Measurements from ENCODE around the gene ANKRD31. TPM values are rescaled to one million over a fixed set of nuclear protein-coding genes. Genes with fewer than 3 reads are reported as not detected.

Gene ANKRD31
- total and polyA plus RNA-seq, 7 experiments from 2014 or later: 0.22 to 1.6 (median 0.59) TPM

DNA sequence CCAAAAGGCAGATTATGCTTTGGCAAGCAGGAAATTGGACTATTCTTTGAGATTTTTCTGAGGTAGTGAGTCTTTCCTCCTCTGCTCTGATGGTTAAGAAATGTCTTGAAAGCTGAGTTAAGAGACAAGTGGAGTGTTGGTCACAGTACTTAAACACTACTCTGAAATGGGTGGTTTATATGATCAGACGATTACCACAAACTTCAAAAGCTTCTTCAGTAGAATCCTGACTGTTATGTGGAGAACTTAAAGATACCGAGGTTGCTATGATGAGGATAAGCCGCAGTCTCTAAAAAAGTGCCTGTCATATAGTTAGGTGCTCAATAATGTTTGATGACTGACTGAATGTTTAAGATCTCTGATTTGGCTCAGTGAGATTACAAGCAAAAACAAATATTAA is 208.6 kb downstream of the ANKRD31 start:
- peaks cover 0 to 6% (median 0%) of the 10 kb centered on the region in 11 donors for H3K9me3 Mint-ChIP-seq
- POLR2A ChIA-PET: interaction anchor here (0.9 to 1.9 kb wide), 2 partner anchors 10 to 12 kb away, joined by 3 to 8 read pairs; no protein-coding TSS in a partner anchor
- peaks cover 24 to 86% (median 78%) of the 10 kb centered on the region in 7 donors for H3K4me1 Mint-ChIP-seq
- peak; percentile 75 for ATAC-seq
- Histone ChIP-seq H3K4me3 (ENCODE audit: low read length) (no peak overlapping the region), H3K9me3 (ENCODE audit: control insufficient read depth in 2 of 3, low read length in 3 of 3) (no peaks in the 10 kb centered on the region), H3K27ac (ENCODE audit: low read depth, low read length) (no peak overlapping the region), H3K27me3 (ENCODE audit: control insufficient read depth in 2 of 2, insufficient read depth in 2 of 2, low read length in 2 of 2) (no peaks in the 10 kb centered on the region), H3K4me1 (ENCODE audit: control insufficient read depth in 2 of 2, insufficient read depth in 2 of 2, low read length in 2 of 2) (peaks cover 12 to 39% of the 10 kb centered on the region in 2 donors), H3K36me3 (ENCODE audit: control insufficient read depth in 2 of 3, insufficient read depth in 3 of 3, low read length in 3 of 3) (no peaks in the 10 kb centered on the region)
- peaks cover 3 to 43% (median 22%) of the 10 kb centered on the region in 5 donors for H3K36me3 Mint-ChIP-seq
- intact Hi-C loops (cut with micrococcal nuclease): loop anchor here in 1 of 2 donors (2.0 to 10.0 kb wide), 2 partner anchors 15 to 53 kb away; no protein-coding TSS in a partner anchor
- peak overlapping the region; percentile 14 to 90 (median 57) for H3K27ac Mint-ChIP-seq
- peak in 7 of 9 donors; percentile 25 to 69 (median 58) for DNase-seq
- H3K27me3 Mint-ChIP-seq: peaks cover 0 to 3% (median 0%) of the 10 kb centered on the region in 5 donors
- CTCF ChIA-PET: interaction anchor here (1.1 kb wide), 1 partner anchor 22 kb away, joined by 10 read pairs; no protein-coding TSS in a partner anchor
- peak overlapping the region in 8 of 10 donors; percentile 11 to 62 (median 40) for H3K4me3 Mint-ChIP-seq

DNA sequence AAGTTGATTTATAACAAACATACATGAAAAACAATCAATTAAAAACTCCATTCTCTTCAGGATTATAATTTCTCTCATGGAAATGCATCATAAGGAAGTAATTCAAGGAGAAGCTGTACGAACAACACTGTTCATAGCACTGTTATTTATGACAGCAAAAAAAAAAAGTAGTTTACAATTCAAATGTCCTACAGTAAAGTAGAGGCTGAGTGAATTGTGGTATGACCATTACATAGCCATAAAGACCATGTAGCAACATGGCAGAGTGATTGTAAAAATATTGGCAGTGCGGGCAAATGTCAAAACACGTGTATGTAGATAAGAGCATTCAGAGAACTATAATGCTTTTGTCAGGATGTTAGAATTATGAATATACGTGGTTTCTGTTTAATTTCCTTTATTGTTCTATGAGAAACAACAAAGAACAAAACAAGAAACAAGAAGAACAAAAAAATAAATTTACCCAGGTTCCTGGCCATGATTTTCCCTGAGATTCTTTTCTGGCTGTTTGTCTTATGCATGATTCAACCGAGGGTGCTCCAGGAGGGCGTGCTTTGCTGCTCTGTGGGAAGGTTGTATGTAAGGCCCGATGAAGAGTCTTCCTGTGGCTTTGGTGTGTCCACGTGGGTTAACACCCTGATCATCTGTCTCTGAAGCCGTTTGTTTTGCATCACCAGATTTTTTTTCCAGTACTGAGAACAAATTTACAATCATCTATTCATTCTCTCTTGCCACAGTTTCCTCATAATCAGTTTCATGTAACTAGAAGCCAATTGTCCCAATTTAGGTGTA is 213.1 kb downstream of the ANKRD31 start:
- Mint-ChIP-seq H3K27ac (peak overlapping the region in 8 of 9 donors; percentile 28 to 85 (median 66)), H3K36me3 (peaks cover 0 to 18% (median 8%) of the 10 kb centered on the region in 5 donors), H3K4me1 (peaks cover 28 to 49% (median 40%) of the 10 kb centered on the region in 7 donors), H3K27me3 (peaks cover 0 to 3% (median 0%) of the 10 kb centered on the region in 5 donors), H3K4me3 (peak overlapping the region; percentile 1 to 65 (median 46)), H3K9me3 (peaks cover 0 to 2% (median 0%) of the 10 kb centered on the region in 11 donors)
- Histone ChIP-seq H3K9me3 (ENCODE audit: control insufficient read depth in 2 of 3, low read length in 3 of 3) (no peaks in the 10 kb centered on the region), H3K36me3 (ENCODE audit: control insufficient read depth in 2 of 3, insufficient read depth in 3 of 3, low read length in 3 of 3) (no peaks in the 10 kb centered on the region), H3K4me1 (ENCODE audit: control insufficient read depth in 2 of 2, insufficient read depth in 2 of 2, low read length in 2 of 2) (peaks cover 11 to 25% of the 10 kb centered on the region in 2 donors), H3K4me3 (ENCODE audit: low read length) (no peak overlapping the region), H3K27me3 (ENCODE audit: control insufficient read depth in 2 of 2, insufficient read depth in 2 of 2, low read length in 2 of 2) (no peaks in the 10 kb centered on the region), H3K27ac (ENCODE audit: low read depth, low read length) (no peak overlapping the region)
- intact Hi-C loops (cut with micrococcal nuclease): loop anchor here in 1 of 2 donors (10.0 kb wide), 1 partner anchor 49 kb away; no protein-coding TSS in a partner anchor
- ChIA-PET POLR2A (interaction anchor here (0.6 to 2.6 kb wide), 3 partner anchors 11 to 30 kb away, joined by 3 to 15 read pairs (median 4); no protein-coding TSS in a partner anchor), CTCF (interaction anchor here (0.7 to 1.2 kb wide), 3 partner anchors 26 to 214 kb away, joined by 3 to 4 read pairs (median 3); partner anchors contain the start of gene ANKRD31)
- DNase-seq (peak in 6 of 9 donors; percentile 22 to 41 (median 37)), ATAC-seq (peak; percentile 83)

DNA sequence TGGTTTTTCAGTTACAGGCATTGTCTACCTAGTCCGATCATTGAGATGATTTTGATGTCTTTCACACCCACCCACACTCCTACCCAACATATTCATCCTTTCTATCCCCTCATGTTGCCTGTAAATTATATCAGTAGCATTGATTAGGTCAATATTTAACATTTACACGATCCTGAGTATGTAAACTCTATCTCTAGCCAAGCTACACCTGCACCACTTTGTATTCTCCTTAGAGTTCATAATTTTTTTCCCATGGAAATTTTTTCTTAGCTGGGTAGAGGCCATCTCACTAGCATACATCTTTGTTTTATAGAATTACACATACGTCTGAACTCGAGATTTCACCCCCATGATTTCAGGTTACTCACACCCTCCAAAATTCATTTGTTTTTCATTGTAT is 214.9 kb downstream of the ANKRD31 start:
- Mint-ChIP-seq H3K4me1 (peaks cover 22 to 36% (median 28%) of the 10 kb centered on the region in 7 donors), H3K27ac (peak overlapping the region in 1 of 9 donors; percentile 41), H3K27me3 (no peaks in the 10 kb centered on the region), H3K9me3 (peaks cover 0 to 2% (median 0%) of the 10 kb centered on the region in 11 donors), H3K36me3 (peaks cover 0 to 13% (median 4%) of the 10 kb centered on the region in 5 donors), H3K4me3 (no peak overlapping the region)
- DNase-seq (no peak), ATAC-seq (no peak)
- ChIA-PET POLR2A (interaction anchor here (2.6 kb wide), 1 partner anchor 12 kb away, joined by 15 read pairs; no protein-coding TSS in a partner anchor), CTCF (interaction anchor here (0.6 kb wide), 1 partner anchor 208 kb away, joined by 7 read pairs; no protein-coding TSS in a partner anchor)
- no peaks in the 10 kb centered on the region for H3K27me3 ChIP-seq (ENCODE audit: control insufficient read depth in 2 of 2, insufficient read depth in 2 of 2, low read length in 2 of 2)
- no peak overlapping the region for H3K27ac ChIP-seq (ENCODE audit: low read depth, low read length)
- H3K36me3 ChIP-seq (ENCODE audit: control insufficient read depth in 2 of 3, insufficient read depth in 3 of 3, low read length in 3 of 3): no peaks in the 10 kb centered on the region
- H3K4me3 ChIP-seq (ENCODE audit: low read length): no peak overlapping the region
- no peaks in the 10 kb centered on the region for H3K9me3 ChIP-seq (ENCODE audit: control insufficient read depth in 2 of 3, low read length in 3 of 3)
- intact Hi-C loops (cut with micrococcal nuclease): loop anchor here in 1 of 2 donors (10.0 kb wide), 1 partner anchor 47 kb away; no protein-coding TSS in a partner anchor
- peaks cover 11 to 13% of the 10 kb centered on the region in 2 donors for H3K4me1 ChIP-seq (ENCODE audit: control insufficient read depth in 2 of 2, insufficient read depth in 2 of 2, low read length in 2 of 2)

DNA sequence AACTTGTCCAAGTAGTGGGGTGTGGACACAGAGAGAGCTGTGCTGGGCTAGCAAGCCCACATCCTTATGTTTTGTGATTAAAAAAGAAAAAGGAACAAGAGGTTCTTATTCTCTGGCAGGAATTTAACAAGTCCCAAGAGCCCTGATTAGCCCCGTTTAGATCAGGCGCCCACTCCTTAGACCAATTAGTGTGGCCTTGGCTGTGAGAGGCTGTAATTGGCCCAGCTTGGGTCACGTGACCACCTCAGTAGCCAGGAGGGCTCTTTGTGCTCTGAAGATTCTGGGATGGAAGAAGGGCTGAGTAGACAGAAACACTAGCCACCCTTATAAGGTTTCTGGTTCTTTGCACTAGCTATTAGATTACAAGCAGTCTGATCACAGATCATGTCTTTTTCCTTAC is 215.5 kb downstream of the ANKRD31 start:
- H3K36me3 Mint-ChIP-seq: peaks cover 0 to 9% (median 4%) of the 10 kb centered on the region in 5 donors
- no peaks in the 10 kb centered on the region for H3K9me3 ChIP-seq (ENCODE audit: control insufficient read depth in 2 of 3, low read length in 3 of 3)
- H3K27me3 ChIP-seq (ENCODE audit: control insufficient read depth in 2 of 2, insufficient read depth in 2 of 2, low read length in 2 of 2): no peaks in the 10 kb centered on the region
- no peaks in the 10 kb centered on the region for H3K36me3 ChIP-seq (ENCODE audit: control insufficient read depth in 2 of 3, insufficient read depth in 3 of 3, low read length in 3 of 3)
- no peak for DNase-seq
- H3K4me3 Mint-ChIP-seq: no peak overlapping the region
- CTCF ChIA-PET: interaction anchor here (0.6 kb wide), 1 partner anchor 208 kb away, joined by 7 read pairs; no protein-coding TSS in a partner anchor
- intact Hi-C loops (cut with micrococcal nuclease): loop anchor here in 1 of 2 donors (10.0 kb wide), 1 partner anchor 46 kb away; no protein-coding TSS in a partner anchor
- H3K27ac ChIP-seq (ENCODE audit: low read depth, low read length): no peak overlapping the region
- H3K4me1 ChIP-seq (ENCODE audit: control insufficient read depth in 2 of 2, insufficient read depth in 2 of 2, low read length in 2 of 2): peaks cover 11 to 13% of the 10 kb centered on the region in 2 donors
- H3K27me3 Mint-ChIP-seq: no peaks in the 10 kb centered on the region
- no peak for ATAC-seq
- H3K4me1 Mint-ChIP-seq: peaks cover 22 to 33% (median 27%) of the 10 kb centered on the region in 7 donors
- H3K9me3 Mint-ChIP-seq: no peaks in the 10 kb centered on the region
- POLR2A ChIA-PET: interaction anchor here (0.7 to 2.6 kb wide), 2 partner anchors 13 to 47 kb away, joined by 3 to 15 read pairs; no protein-coding TSS in a partner anchor
- peak overlapping the region in 2 of 9 donors; percentile 19 to 41 for H3K27ac Mint-ChIP-seq
- H3K4me3 ChIP-seq (ENCODE audit: low read length): no peak overlapping the region

DNA sequence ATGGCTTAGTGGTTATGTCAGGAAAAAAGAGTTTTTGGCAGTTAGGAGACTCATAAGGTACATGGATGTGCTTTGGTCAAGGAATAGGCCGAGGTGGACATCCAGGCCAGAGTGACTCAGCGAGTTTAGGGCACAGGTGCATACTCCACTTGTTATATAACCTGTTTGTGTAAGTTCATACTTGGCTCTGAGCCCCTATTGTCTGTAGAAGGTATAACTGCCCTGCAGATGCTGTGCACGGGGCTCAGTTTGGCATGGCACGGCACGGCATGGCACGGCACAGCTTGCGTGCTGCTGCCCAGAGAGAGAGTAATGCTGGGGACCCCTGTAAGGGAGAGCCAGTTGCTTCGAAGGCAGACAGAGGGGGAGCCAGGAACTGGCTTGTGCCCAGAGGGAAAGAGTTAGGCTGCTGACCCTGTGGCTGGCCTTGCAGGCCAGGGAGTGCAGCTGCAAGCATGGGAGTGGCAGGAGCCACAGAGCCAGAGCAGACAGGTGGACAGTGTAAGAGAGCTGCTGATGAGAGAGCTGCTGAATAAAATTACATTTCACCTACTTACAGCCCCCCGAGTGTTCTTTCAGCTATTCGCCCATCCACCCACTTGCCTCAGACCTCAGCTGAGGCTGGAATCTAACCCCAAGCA is 216.5 kb downstream of the ANKRD31 start:
- Mint-ChIP-seq H3K27me3 (no peaks in the 10 kb centered on the region), H3K9me3 (no peaks in the 10 kb centered on the region), H3K4me1 (peaks cover 17 to 29% (median 23%) of the 10 kb centered on the region in 7 donors), H3K27ac (peak overlapping the region in 1 of 9 donors; percentile 77), H3K4me3 (no peak overlapping the region), H3K36me3 (peaks cover 0 to 2% (median 0%) of the 10 kb centered on the region in 5 donors)
- peaks cover 11 to 13% of the 10 kb centered on the region in 2 donors for H3K4me1 ChIP-seq (ENCODE audit: control insufficient read depth in 2 of 2, insufficient read depth in 2 of 2, low read length in 2 of 2)
- no peak overlapping the region for H3K4me3 ChIP-seq (ENCODE audit: low read length)
- no peak overlapping the region for H3K27ac ChIP-seq (ENCODE audit: low read depth, low read length)
- no peaks in the 10 kb centered on the region for H3K9me3 ChIP-seq (ENCODE audit: control insufficient read depth in 2 of 3, low read length in 3 of 3)
- POLR2A ChIA-PET: interaction anchor here (1.5 kb wide), 1 partner anchor 30 kb away, joined by 6 read pairs; no protein-coding TSS in a partner anchor
- DNase-seq (no peak), ATAC-seq (no peak)
- H3K27me3 ChIP-seq (ENCODE audit: control insufficient read depth in 2 of 2, insufficient read depth in 2 of 2, low read length in 2 of 2): no peaks in the 10 kb centered on the region
- intact Hi-C loops (cut with micrococcal nuclease): loop anchor here in 1 of 2 donors (10.0 kb wide), 1 partner anchor 45 kb away; no protein-coding TSS in a partner anchor
- H3K36me3 ChIP-seq (ENCODE audit: control insufficient read depth in 2 of 3, insufficient read depth in 3 of 3, low read length in 3 of 3): no peaks in the 10 kb centered on the region
- CTCF ChIA-PET: no interaction called here

Data from naive thymus-derived CD4-positive, alpha-beta T cell (primary cell).